NCI-H1105 (cell line): ENCODE data around the gene L2HGDH.

ENCODE experiments used
- DNase-seq: peaks from one replicate; lab custom pipeline; 2025; lab: John Stamatoyannopoulos, UW

L2HGDH gene

DNA sequence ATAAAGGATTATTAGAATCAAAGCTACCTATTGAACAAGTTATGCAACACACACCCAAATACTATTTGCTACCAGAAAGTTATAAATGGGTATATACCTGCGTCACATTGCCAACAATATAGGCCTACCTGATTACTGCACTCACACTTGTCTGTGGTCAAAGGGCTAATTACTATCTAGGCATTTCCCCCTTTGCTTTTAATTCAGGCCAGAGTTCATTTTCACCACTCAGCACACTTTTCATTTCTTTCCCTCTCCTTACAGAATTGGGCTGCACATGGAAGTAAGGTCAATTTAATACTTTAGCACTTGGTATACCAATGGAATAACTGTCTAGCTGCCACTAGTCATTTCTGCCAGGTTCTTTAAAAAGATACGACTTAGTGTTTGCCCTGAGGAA is 82.3 kb downstream of the L2HGDH start:
- DNase-seq, result no peak

DNA sequence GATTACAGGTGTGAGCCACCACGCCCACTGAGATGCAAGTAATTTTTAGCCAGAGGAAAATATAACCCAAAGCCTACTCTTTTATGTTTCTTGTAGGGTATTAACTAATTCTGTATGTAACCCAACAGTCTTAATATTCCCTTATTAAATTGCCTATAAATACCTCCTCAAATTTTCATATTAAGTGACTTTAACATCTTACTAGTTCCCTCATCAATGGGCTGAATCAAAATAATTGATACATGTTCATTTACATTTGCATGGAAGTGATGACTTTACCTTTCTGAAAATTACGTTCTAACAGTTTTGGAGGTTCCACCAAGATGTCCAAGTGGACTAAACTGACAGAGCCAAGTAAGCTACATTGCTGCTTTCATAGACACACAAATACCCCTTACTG is 83.7 kb downstream of the L2HGDH start:
- DNase-seq, result no peak

- no peak for DNase-seq
Observed at GRCh38 chr14:50225974-50226297, 86.1 kb downstream of the L2HGDH start.

DNA sequence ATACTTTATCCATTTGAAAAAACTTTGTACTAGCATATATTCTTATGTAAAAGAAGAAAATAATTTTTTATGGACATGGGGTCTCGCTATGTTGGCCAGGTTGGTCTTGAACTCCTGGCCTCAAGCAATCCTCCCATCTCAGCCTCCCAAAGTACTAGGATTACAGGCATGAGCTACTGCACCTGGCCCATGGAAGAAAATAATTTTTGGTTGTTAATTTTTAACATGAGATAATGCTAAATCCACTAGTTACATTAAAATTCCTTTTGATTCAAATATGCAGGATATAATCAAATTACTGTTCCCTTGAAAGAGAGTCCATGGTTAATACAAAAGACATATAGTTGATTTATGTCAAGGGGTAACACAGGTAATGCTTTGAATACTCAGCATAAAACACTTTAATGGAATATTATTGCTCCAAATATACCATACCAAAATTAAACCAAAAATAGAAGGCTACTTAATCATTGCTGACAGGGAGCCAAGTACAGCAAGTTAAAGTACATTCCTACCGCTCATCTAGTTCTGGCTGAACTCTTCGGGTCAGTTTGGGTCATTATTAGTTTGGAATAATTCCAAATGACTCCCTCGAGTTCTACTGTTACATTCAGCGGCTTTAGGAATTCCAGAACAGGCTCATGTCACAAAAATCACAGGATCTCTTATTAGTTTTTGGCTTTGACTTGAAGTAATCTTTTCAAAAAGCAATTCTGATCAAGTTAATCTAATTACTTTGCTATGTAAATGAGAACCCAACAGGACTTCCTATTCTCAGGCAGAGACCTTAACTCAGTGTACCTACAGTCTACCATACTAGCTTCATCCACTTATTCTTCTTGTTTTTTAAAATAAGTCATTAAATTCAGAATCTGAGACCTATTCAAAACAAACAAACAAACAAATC is 86.7 kb downstream of the L2HGDH start:
- DNase-seq, result no peak

DNA sequence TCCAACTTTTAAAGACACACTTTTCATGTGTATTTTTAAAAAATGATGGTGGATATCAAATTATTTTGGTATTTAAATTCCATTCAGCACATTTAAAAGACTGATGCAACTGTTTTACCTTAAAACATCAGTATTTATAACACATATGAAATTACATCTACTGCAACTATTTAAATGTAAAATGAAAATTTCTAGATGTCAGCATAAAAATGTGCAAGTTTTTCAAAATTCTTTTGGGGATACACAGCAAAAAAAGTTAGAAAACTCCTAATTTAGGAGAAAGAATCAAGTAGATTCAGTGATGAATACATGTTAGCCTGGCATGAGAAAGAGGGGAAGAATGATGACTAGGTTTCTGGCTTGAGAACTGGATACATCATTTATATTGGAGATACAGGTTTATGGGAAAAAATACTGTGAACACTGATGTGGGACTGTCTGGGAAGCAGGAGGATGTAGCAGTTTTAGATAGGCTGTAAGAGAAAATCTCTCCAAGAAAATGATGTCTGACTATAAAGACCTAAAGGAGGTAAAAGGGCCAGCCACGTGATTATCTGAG is 89.9 kb downstream of the L2HGDH start:
- no peak for DNase-seq

DNA sequence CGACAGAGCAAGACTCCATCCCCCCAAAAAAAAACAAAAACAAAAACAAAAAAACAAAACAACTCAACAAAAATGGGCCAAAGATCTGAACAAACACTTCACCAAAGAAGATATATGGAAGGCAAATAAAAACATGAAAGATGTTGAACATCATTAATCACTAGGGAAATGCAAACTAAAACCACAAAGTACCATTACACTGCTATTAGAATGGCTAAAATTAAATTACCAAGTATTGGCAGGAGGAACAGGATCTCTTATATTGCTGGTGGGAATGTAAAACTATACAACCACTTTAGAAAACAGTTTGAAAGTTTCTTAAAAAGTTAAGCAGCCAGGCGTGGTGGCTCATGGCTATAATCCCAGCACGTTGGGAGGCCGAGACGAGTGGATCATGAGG is 93.5 kb downstream of the L2HGDH start:
- DNase-seq, result no peak

- no peak for DNase-seq
Observed at GRCh38 chr14:50215416-50215815, 96.6 kb downstream of the L2HGDH start.

DNA sequence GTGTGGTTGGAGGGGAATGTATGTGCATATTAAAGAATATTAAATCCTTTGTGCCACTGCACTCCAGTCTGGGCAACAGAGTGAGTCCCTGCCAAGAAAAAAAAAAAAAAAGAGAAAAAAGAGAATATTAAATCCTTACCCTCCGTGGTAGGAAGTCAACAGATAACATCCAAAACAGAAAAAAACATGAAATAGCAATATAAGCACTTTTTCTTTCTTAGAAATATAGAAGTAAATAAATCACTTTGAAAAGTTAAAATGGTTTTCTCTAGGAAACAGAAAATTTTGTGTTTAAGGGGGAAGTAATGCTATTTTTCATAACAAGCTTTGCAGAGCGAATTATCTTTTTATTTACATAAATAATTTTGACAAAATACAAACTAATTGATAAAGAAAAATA is 98.2 kb downstream of the L2HGDH start:
- no peak for DNase-seq

DNA sequence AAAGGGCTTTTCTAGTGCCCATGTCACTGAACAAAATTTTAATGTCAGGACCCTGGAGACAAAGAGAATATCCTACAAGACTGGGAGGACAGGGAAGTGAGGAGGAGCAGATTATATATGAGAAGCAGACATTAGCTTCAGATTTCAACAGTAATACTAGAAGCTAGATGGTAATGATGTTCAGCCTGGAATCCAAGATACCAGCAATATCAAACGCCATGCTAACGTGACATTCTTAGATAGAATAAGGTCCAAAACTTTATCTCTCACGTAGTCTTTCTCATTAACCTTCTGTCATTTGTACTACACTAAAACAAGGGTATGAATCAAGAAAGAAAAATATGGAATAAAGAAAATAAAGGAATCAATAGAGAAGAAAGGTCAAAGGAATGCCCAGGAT is 99.3 kb downstream of the L2HGDH start:
- no peak for DNase-seq

- DNase-seq, result no peak
Observed at GRCh38 chr14:50210074-50210473, 102.0 kb downstream of the L2HGDH start.

DNA sequence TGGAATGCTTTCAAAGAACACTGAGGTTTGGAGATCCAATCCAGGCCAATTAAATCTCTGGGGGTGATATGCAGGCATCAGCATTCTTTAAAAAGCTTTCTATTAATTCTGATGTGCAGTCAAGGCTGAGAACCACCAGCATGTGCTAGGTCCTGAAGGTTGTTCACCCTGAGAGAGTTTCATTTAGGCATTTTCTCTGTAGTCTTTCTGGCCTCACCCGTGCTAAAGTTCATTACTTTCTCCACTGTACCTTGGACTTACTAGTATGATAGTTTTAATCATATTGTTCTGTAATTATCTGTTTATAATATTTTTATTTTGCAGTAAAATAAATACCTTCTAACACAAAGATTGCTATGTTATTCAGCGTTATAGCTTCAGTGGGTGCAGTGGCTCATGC is 113.5 kb downstream of the L2HGDH start:
- no peak for DNase-seq

DNA sequence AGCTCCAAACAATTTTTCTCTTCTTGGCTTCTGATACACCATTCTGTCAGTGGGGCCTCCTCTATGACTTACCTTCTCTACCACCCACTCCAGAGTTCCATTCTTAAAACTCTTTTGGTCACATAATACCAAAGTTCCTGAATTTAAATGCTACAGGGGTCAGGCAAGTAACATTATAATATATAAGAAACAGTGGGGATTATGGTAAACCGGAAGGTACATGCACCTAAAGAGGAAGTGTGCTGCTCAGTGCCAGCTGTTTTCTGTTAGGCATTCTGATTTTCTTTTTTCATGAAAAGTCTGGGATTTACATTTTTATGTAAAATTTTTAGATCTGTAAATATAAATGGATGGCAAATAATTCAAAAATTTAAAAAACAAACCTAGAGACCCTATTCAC is 120.5 kb downstream of the L2HGDH start:
- DNase-seq, result no peak
